Measurements from ENCODE around the gene NUP210L.
A peak's percentile ranks its signal among the peaks of the same experiment; 100 is the strongest.

NUP210L gene

DNA sequence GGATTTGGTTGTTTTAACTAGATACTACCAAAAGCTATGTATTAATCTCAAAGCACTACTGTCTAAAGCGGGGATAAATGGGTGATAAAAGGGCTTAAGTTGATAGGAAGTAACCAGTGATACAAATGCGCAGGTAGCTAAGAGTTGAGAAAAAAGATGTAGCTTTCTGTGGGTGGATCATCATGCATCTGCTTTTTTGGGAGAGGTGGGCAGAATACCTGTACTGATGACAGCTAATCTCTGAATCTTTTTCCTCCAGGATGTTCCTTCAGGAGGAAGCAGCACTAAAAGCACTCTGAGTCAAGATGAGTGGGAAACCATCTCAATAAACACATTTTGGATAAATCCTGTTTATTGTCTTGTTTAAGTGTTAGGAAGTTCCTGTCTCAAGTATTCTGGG, 163.1 kb downstream of the NUP210L start:
- peak overlapping the region; percentile 47 for H3K27ac Mint-ChIP-seq
- H3K27me3 Mint-ChIP-seq (ENCODE audit: low read depth, poor library complexity): no peaks in the 10 kb centered on the region
- peaks cover 58% of the 10 kb centered on the region for H3K36me3 Mint-ChIP-seq (ENCODE audit: low read depth)
- peak overlapping the region; percentile 98 for H3K4me3 Mint-ChIP-seq
- TF ChIP-seq, protein P1, sequence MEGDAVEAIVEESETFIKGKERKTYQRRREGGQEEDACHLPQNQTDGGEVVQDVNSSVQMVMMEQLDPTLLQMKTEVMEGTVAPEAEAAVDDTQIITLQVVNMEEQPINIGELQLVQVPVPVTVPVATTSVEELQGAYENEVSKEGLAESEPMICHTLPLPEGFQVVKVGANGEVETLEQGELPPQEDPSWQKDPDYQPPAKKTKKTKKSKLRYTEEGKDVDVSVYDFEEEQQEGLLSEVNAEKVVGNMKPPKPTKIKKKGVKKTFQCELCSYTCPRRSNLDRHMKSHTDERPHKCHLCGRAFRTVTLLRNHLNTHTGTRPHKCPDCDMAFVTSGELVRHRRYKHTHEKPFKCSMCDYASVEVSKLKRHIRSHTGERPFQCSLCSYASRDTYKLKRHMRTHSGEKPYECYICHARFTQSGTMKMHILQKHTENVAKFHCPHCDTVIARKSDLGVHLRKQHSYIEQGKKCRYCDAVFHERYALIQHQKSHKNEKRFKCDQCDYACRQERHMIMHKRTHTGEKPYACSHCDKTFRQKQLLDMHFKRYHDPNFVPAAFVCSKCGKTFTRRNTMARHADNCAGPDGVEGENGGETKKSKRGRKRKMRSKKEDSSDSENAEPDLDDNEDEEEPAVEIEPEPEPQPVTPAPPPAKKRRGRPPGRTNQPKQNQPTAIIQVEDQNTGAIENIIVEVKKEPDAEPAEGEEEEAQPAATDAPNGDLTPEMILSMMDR (IDR thresholded peaks at IDR 0.05): no peak
- peaks cover 33% of the 10 kb centered on the region for H3K4me1 Mint-ChIP-seq
- H3K9me3 Mint-ChIP-seq: peaks cover 7% of the 10 kb centered on the region
- DNase-seq: no peak

DNA sequence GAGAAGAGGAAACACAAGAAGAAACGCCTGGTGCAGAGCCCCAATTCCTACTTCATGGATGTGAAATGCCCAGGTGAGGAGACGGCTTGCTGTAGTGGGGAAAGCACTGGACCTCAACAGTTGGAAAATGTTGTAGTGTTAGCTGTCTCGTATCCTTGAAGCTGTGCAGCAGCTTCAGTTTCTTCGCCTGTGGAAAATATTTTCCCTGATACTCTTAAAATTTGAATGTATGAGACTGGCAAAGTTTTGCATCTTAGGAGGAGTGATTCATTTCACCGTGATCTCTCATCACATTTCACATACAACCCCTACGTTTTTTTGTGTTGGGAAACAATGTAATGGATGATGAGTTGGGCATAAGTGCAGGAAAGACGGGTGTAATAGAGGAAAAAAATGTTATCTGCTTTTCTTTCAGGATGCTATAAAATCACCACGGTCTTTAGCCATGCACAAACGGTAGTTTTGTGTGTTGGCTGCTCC, 163.7 kb downstream of the NUP210L start:
- H3K27me3 Mint-ChIP-seq (ENCODE audit: low read depth, poor library complexity): no peaks in the 10 kb centered on the region
- peak overlapping the region; percentile 98 for H3K4me3 Mint-ChIP-seq
- peaks cover 7% of the 10 kb centered on the region for H3K9me3 Mint-ChIP-seq
- H3K4me1 Mint-ChIP-seq: peaks cover 39% of the 10 kb centered on the region
- H3K27ac Mint-ChIP-seq: peak overlapping the region; percentile 98
- no peak for DNase-seq
- H3K36me3 Mint-ChIP-seq (ENCODE audit: low read depth): peaks cover 57% of the 10 kb centered on the region
- TF ChIP-seq, protein P1 (IDR thresholded peaks at IDR 0.05): no peak

- H3K4me1 Mint-ChIP-seq: peaks cover 42% of the 10 kb centered on the region
These were observed 164.3 kb downstream of the NUP210L start, which contains the start of gene RPS27 for GRCh38 chr1:153990468-153991150. Gene RPS27 (plus strand): TSS chr1:153990762. CDS start chr1:153990797, 35 bp downstream.

DNA sequence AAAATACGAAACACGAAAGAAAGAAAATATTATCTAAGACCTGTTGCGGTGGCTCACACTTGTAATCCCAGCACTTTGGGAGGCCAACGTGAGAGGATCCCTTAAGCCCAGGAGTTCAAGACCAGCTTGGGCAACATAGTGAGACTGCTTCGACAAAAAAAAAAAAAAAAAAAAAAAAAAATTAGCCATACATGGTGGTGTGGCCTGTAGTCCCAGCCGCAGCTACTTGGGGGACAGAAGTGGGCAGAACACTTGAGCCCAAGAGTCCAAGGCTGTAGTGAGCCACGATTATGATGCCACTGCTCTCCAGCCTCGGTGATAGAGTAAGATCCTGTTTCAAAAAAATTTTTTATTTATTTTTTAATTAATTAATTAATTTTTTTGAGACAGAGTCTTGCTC, 167.3 kb downstream of the NUP210L start:
- TF ChIP-seq, protein P1 (IDR thresholded peaks at IDR 0.05): no peak
- H3K4me3 Mint-ChIP-seq: no peak overlapping the region
- no peak overlapping the region for H3K27ac Mint-ChIP-seq
- DNase-seq: no peak
- no peaks in the 10 kb centered on the region for H3K27me3 Mint-ChIP-seq (ENCODE audit: low read depth, poor library complexity)
- peaks cover 37% of the 10 kb centered on the region for H3K36me3 Mint-ChIP-seq (ENCODE audit: low read depth)
- peaks cover 4% of the 10 kb centered on the region for H3K9me3 Mint-ChIP-seq
- H3K4me1 Mint-ChIP-seq: peaks cover 54% of the 10 kb centered on the region

More at GRCh38 chr1:153990468-153991150, 164.3 kb downstream of the NUP210L start, which contains the start of gene RPS27:
- no peaks in the 10 kb centered on the region for H3K27me3 Mint-ChIP-seq (ENCODE audit: low read depth, poor library complexity)
- TF ChIP-seq, protein P1 (IDR thresholded peaks at IDR 0.05): no peak
- peak; percentile 77 for DNase-seq
- H3K4me3 Mint-ChIP-seq: peak within 1 kb of the TSS; percentile 98
- peaks cover 7% of the 10 kb centered on the region for H3K9me3 Mint-ChIP-seq
- H3K36me3 Mint-ChIP-seq (ENCODE audit: low read depth): peaks cover 52% of the 10 kb centered on the region
- peak within 1 kb of the TSS; percentile 98 for H3K27ac Mint-ChIP-seq

GRCh38 chr1:153985941-153986761, 168.7 kb downstream of the NUP210L start, which contains the start of gene RAB13:
Gene RAB13 (minus strand): TSS chr1:153986339. CDS start chr1:153986236, 103 bp downstream.
- Mint-ChIP-seq H3K27me3 (ENCODE audit: low read depth, poor library complexity) (no peaks in the 10 kb centered on the region), H3K4me1 (peaks cover 41% of the 10 kb centered on the region), H3K27ac (peak within 1 kb of the TSS; percentile 64), H3K9me3 (peaks cover 3% of the 10 kb centered on the region), H3K36me3 (ENCODE audit: low read depth) (peaks cover 37% of the 10 kb centered on the region), H3K4me3 (peak within 1 kb of the TSS; percentile 97)
- peak; percentile 84 for DNase-seq
- TF ChIP-seq, protein P1 (IDR thresholded peaks at IDR 0.05): no peak
